ENCODE data around the gene IGF2. TPM values are rescaled to one million over a fixed set of nuclear protein-coding genes. Genes with fewer than 3 reads are reported as not detected.
"Not testable (repeated sequence)": the region's sequence is repeated elsewhere in the genome, so short reads cannot be mapped to it uniquely, and the experiment has no call there.

IGF2 gene
- polyA plus RNA-seq (2012; ENCODE audit: insufficient read depth, insufficient read length), result not detected

DNA sequence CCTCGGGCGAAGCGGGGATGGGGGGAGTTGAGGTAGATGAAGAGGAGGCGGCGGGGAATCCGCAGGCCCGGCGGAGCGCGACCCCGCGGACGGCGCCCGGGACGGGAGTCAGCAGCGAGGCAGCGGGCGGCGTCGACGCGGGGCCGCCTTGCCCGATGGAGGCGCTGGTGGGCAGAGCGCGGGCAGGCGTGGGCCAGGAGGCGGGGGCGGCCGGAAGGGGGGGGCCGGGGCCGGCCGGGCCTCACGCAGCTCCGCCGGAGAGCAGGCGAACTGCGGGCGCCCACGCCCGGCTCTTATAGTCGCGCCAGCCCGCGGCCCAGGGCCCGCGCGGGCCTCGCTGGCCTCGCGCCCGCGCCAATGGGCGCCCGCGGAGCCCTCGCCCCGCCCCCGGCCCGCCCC lies at the start of gene IGF2:
Gene IGF2 (minus strand): TSS at position 267 of the 399 bp plus-strand sequence. CDS start 3,866 bp downstream, outside the sequence.
- DNase-seq (ENCODE audit: low read depth, low spot score), result no peak
- H3K4me3 ChIP-seq (ENCODE audit: low read length), result no peak within 1 kb of the TSS

DNA sequence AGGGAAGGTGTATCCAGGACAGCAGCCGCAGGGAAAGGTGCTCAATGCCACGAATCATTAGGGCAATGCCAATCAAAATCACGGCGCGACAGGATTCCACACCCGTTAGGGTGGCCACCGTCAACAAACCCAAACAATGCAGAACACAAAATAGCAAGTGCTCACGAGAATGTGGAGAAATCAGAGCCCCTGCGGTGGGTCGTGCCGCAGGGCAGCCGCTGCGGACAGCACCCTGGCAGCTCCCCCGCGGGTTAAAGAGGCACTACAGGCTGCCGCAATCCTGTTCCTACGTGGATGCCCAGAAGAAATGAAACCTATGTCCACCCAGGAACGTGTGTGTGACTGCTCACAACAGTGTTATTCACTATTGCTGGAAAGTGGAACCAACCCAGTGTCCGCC lies 49.6 kb upstream of the IGF2 start:
- H3K4me3 ChIP-seq (ENCODE audit: low read length), result no peak overlapping the region
- DNase-seq (ENCODE audit: low read depth, low spot score), result no peak

DNA sequence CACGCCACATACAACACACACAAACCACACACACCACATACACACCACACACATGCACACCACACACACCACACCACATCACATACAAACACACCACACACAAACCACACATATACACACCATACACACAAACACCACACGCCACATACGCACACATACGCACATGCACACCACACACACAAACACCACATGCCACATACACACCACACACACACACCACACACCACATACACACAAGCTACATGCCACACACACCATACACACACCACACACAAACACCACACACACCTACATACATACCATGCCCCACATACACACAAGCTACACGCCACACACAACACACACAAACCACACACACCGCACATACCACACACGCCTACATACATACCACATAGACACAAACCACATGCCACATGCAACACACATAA lies 48.1 kb upstream of the IGF2 start:
- peak; percentile 23 for DNase-seq (ENCODE audit: low read depth, low spot score)
- H3K4me3 ChIP-seq (ENCODE audit: low read length), result no peak overlapping the region

DNA sequence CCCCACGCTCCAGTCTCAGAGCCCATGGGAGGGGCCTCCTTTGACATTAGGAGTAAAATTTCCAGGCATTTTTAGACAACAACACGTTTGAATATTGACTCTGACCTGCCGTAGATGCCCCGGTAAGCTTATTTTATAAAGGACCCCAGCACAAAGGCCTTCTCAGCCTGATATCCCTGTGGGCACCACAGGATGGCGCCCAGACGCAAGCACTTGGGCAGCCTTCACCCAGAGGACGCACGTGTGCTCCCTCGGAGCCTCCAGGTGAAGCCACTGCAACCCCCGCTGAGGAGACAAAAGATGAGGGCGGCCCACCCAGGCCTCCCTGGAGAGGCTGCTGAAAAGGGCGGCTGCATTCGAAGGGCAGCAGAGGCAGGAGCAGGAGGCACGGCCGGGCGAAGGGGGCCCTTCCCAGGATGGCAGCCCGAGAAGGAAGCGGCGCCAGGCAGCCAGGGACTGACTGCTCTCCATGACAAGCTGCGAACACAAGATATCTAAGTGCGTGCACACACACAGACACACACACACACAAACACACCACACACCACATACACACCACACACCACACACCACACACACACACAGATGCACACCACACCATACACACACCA lies 47.6 kb upstream of the IGF2 start:
- peak; percentile 65 for DNase-seq (ENCODE audit: low read depth, low spot score)
- no peak overlapping the region for H3K4me3 ChIP-seq (ENCODE audit: low read length)

DNA sequence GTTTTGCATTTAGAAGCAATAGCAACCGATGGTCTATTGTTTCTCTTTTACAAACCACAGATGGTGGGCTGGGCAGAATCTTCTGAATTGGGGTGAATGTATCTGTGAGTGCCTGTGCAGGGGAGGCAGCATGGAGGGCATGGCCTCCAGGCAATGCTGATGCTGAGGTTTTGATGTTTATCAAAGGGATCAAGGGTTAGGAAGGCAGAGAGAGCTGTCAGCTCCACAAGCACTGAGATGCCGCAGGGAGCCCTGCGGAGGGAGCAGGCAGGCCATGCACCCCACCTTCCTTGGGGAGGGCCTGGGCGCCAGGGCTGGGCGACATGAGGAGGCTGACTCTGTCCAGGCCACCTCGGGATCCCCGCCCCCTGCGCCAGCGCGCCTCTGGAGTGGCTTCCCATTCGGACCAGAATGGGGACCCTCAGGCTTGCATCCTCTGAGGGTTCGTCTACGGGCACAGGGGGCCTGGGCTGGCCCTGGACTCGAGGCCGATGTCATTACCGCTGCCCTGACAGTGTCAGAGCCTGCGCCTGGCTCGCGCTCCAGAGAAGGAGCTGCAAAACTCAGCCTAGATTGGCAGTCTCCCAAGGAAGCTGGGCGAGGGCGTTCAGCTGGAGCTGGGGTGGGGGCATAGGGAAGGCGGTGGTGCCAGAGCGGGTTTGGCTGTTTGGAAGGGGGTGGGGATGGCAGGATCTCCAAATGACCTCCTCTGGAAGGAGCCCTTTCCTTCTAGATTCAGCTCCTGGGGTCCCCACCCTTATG lies 46.3 kb upstream of the IGF2 start:
- DNase-seq (ENCODE audit: low read depth, low spot score), result peak; percentile 29
- no peak overlapping the region for H3K4me3 ChIP-seq (ENCODE audit: low read length)

GRCh38 chr11:2182692-2183474 lies 43.7 kb upstream of the IGF2 start:
- peak; percentile 51 for DNase-seq (ENCODE audit: low read depth, low spot score)
- H3K4me3 ChIP-seq (ENCODE audit: low read length), result no peak overlapping the region

GRCh38 chr11:2182075-2182474 lies 42.9 kb upstream of the IGF2 start:
- H3K4me3 ChIP-seq (ENCODE audit: low read length), result no peak overlapping the region
- DNase-seq (ENCODE audit: low read depth, low spot score), result no peak

DNA sequence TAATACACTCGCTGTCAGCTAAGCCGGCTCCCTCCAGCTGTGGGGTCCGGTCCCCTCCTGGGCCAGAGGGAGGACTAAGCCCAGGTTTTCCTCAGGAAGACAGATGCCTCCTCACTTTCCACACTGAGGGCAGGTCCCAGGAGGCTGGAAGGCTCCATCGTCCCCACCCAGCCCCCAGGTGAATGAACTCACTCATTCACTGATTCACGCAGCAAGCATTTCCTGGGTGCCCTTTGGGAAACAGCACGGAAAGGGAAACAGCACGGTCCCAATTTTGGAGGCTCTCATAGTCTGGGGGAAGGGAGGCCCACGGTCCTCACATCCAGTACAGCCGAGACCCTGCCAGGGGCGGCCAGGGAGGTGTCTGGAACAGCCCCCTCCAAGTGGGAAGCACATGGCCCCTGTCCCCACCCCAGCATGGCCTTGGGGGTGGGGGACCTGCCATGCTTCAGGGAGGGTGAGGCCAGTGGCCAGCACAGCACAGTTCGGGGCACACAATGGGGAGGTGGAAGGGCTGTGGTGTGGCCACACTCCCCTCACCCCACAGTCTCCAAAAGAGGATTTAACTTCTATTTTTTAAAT lies 41.7 kb upstream of the IGF2 start:
- DNase-seq (ENCODE audit: low read depth, low spot score), result no peak
- no peak overlapping the region for H3K4me3 ChIP-seq (ENCODE audit: low read length)

DNA sequence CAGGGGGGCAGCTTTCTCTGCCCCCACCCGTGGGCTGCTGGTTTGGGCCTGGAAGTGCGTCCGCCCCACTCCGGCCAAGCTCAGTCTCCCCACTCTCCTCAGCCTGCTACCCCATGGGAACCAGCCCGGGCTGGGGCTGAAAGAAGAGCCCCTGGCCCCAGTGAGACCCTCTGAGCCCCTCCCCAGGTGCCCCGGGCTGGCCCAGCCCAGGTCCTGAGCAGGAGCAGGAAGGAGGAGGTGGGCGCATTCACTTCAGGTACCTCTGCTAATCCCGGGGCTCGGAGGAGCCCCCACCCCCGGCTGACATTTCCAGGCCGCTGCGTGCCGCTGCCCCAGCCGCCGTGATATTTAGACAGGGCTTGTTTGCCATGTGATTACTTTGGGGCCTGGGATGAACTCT lies 41.2 kb upstream of the IGF2 start:
- no peak overlapping the region for H3K4me3 ChIP-seq (ENCODE audit: low read length)
- no peak for DNase-seq (ENCODE audit: low read depth, low spot score)

- no peak for DNase-seq (ENCODE audit: low read depth, low spot score)
- H3K4me3 ChIP-seq (ENCODE audit: low read length), result no peak overlapping the region
These were observed 40.3 kb upstream of the IGF2 start for GRCh38 chr11:2179516-2179915.

- H3K4me3 ChIP-seq (ENCODE audit: low read length), result no peak overlapping the region
- DNase-seq (ENCODE audit: low read depth, low spot score), result no peak
These were observed 39.8 kb upstream of the IGF2 start for GRCh38 chr11:2178906-2179494.

- not testable (repeated sequence) for H3K4me3 ChIP-seq (ENCODE audit: low read length); DNase-seq (ENCODE audit: low read depth, low spot score)
These were observed 39.0 kb upstream of the IGF2 start for GRCh38 chr11:2178055-2178773.

DNA sequence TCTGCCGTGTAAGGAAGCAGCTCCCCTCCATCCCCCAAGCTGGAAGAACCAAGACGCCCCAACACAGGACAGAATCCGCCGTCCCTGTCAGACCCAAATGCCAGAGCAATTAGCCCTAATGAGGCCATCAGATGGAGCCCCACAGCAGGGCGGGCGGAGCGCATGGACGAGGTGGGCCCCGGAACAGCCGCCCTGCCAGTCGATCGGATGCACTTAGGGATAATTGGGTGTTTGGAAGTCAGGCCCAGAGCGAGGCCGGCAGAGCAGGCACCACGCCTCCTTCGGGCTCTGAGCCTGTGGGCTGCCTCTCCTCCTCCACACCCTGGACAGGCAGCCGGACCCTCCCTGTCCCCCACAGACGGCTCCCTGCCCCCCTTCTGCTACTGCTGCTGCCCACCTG lies 37.9 kb upstream of the IGF2 start:
- no peak for DNase-seq (ENCODE audit: low read depth, low spot score)

GRCh38 chr11:2176389-2176900 lies 37.3 kb upstream of the IGF2 start:
- H3K4me3 ChIP-seq (ENCODE audit: low read length), result no peak overlapping the region
- DNase-seq (ENCODE audit: low read depth, low spot score), result no peak

More for the DNA sequence above, 37.9 kb upstream of the IGF2 start:
- no peak overlapping the region for H3K4me3 ChIP-seq (ENCODE audit: low read length)

- no peak overlapping the region for H3K4me3 ChIP-seq (ENCODE audit: low read length)
- DNase-seq (ENCODE audit: low read depth, low spot score), result no peak
These were observed 36.5 kb upstream of the IGF2 start for GRCh38 chr11:2175659-2176058.

GRCh38 chr11:2174361-2174760 lies 35.2 kb upstream of the IGF2 start:
- no peak for DNase-seq (ENCODE audit: low read depth, low spot score)
- no peak overlapping the region for H3K4me3 ChIP-seq (ENCODE audit: low read length)

DNA sequence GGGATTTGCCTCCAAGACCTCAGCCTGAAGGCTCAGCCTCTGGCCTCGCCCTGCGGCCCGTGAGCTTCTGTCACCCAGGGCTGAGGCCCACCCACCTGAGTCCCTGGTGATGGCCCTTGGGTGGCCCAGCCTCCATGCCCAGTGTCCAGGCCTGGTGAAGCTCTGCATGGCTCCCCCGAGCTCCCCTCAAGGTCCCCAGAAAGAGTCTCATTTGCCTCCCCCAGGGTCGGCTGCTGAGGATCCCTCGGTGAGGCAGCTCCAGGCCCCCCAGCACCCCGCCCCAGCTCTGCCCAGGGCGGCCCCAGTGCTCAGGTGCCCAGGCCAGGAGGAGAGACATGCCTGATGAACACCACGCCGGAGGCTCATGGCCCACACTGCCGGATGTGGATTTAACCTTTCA lies 34.6 kb upstream of the IGF2 start:
- no peak for DNase-seq (ENCODE audit: low read depth, low spot score)
- H3K4me3 ChIP-seq (ENCODE audit: low read length), result no peak overlapping the region

GRCh38 chr11:2173150-2173693 lies 34.0 kb upstream of the IGF2 start:
- no peak overlapping the region for H3K4me3 ChIP-seq (ENCODE audit: low read length)
- DNase-seq (ENCODE audit: low read depth, low spot score), result no peak

Data from Jurkat, Clone E6-1 (cell line).